SU-DHL-6 (cell line): ENCODE data around the gene SYNJ2.

Experiments
- CTCF ChIP-seq: fragments of 200-600 bp; sonication (generic); IDR thresholded peaks from one replicate; pipeline ENCODE4 v1.5.1; 2017; ENCODE audit warnings: antibody characterized with exemption, mild to moderate bottlenecking, low read length, moderate library complexity; ENCODE audit not compliant: insufficient read depth, poor library complexity, severe bottlenecking
- EZH2phosphoT487 ChIP-seq: fragments of 200-600 bp; sonication (generic), shearing (Covaris generic); conservative IDR thresholded peaks from 2 replicates; pipeline ENCODE4 v1.6.1; 2018; ENCODE audit warnings: mild to moderate bottlenecking, antibody characterized with exemption, low read length, moderate library complexity, mixed read lengths

DNA sequence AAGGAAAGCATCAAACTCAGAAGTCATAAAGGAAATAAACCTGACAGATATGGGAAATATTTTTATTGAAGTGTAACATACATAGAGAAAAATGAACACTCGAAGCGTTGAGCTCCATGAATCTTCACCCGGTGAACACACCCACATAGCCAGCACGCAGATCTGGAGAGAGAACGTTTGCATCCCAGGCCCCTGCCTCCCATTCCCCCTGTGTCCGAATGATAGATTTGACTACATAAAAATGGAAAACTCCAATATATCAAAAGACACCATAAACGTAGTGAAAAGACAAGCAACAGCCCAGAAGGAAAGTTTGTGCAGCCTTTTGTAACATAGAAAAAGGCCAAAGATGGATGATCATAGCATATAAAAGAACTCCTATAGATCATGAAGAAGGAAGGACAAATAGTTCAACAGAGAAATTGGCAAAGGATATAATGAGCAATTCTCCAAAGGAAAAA, 17.1 kb downstream of the SYNJ2 start:
- TF ChIP-seq CTCF (no peak), EZH2phosphoT487 (no peak)
